GM21723 (cell line): Measurements from ENCODE around the gene PDE9A.

Experiments used
- ATAC-seq: cut with Tn5 transposase; IDR thresholded peaks from one replicate; pipeline ENCODE4 v1.9.1; 2021; ENCODE audit warnings: mild to moderate bottlenecking, moderate library complexity; ENCODE audit not compliant: unreplicated experiment

PDE9A gene

GRCh38 chr21:42815217-42815616 is 161.8 kb downstream of the PDE9A start:
- ATAC-seq, result no peak

GRCh38 chr21:42818328-42818749 is 164.9 kb downstream of the PDE9A start:
- no peak for ATAC-seq

- ATAC-seq, result no peak
Measured at GRCh38 chr21:42819861-42820615, 166.6 kb downstream of the PDE9A start.

DNA sequence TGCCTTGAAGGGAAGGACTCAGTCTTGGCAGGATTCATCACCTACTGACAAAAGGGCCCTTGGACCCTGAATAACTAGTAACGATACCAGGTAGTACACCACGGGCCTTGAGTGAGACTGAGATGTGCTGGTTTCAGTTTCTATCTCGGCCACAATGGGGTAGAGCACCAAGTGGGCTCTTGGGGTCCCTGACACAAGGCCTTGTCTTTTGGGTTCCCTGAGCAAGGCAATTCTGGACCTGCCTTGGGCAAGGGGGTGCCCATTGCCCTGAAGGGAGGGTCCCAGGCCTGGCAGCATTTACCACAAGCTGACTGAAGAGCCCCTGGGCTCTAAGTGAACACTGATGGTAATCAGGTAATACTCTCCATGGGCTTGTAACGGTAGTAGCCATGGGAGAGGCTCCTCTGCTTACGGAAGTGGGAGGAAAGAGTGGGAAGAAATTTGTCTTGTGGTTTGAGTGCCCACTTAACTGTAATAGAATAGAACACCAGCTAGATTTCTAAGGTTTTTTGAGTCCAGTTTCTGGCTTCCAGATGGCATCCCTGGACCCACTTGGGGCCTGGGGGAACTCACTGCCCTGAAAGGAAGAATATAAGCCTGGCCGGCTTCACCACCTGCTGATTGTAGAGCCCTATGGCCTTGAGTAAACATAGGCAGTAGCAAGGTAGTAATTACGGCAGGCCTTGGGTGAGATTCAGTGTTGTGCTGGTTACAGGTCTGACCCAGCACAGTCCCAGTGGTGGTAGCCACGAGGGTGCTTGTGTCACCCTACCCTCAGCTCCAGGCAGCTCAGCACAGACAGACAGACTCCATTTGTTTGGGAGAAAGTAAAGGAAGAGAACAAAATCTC is 167.4 kb downstream of the PDE9A start:
- ATAC-seq, result no peak
